ENCODE data around the gene PPFIBP2. TPM values are rescaled to one million over a fixed set of nuclear protein-coding genes. Genes with fewer than 3 reads are reported as not detected.

PPFIBP2 gene
- total RNA-seq, 5 donors from 2014 or later (not counting 1 experiment from before 2014, with no cell fraction given), result 12.5 to 46.6 (median 35.2) TPM

Other genes with a start within 250 kb of the PPFIBP2 start
- under 1 TPM in 1 of 5 donors, not detected in 4; 0.16 TPM for gene OLFML1, start 28.5 kb upstream of the PPFIBP2 start, total RNA-seq
- gene CYB5R2, start 159.5 kb downstream of the PPFIBP2 start, total RNA-seq, result under 1 TPM in 3 of 5 donors, not detected in 2; 0.57 to 0.61 (median 0.59) TPM
- not detected for gene OVCH2, start 192.5 kb downstream of the PPFIBP2 start, total RNA-seq

Data from T-cell (primary cell).